Heart left ventricle (tissue), 16 donors: ENCODE data around the gene NKX6-1. TPM values are rescaled to one million over a fixed set of nuclear protein-coding genes. Genes with fewer than 3 reads are reported as not detected.

Experiments used
- ATAC-seq, 4 donors: fragments of 200-7000 bp; cut with Tn5 transposase; one replicate each; pipeline ENCODE4 v1.9.1; 2020 to 2022; ENCODE audit warnings: moderate library complexity in 4 of 4, mild to moderate bottlenecking in 3 of 4, moderate number of reproducible peaks in 1 of 4
- DNase-seq, 5 donors: peaks; one replicate each; pipeline ENCODE4 v3.0.0-alpha.2; 2020
- H3K27ac ChIP-seq, 12 donors: fragments of 200-600 bp; sonication (generic) in 4 of 12; one replicate each; pipeline versions ENCODE4 v1.5.0 to v1.8.0; 2016 to 2022; ENCODE audit warnings: mild to moderate bottlenecking in 2 of 12
- H3K27me3 ChIP-seq, 9 donors: fragments of 200-600 bp; sonication (generic) in 2 of 9; one replicate each; pipeline versions ENCODE4 v1.5.1 to v1.8.0; 2016 to 2022; ENCODE audit warnings: mild to moderate bottlenecking in 3 of 9
- H3K36me3 ChIP-seq, 9 donors: fragments of 200-600 bp; sonication (generic) in 2 of 9; one replicate each; pipeline versions ENCODE4 v1.5.0 to v1.8.0; 2018 to 2022; ENCODE audit warnings: mild to moderate bottlenecking in 2 of 9
- H3K4me1 ChIP-seq, 12 donors: fragments of 200-600 bp; sonication (generic) in 4 of 12; one replicate each; pipeline versions ENCODE4 v1.5.0 to v1.8.0; 2016 to 2022; ENCODE audit warnings: mild to moderate bottlenecking in 3 of 12
- H3K4me3 ChIP-seq, 12 donors: fragments of 200-600 bp; sonication (generic) in 4 of 12; one replicate each; pipeline versions ENCODE4 v1.5.0 to v1.8.0; 2017 to 2022; ENCODE audit warnings: mild to moderate bottlenecking in 9 of 12, moderate library complexity in 4 of 12
- H3K9me3 ChIP-seq, 12 donors: fragments of 200-600 bp; sonication (generic) in 4 of 12; one replicate each; pipeline versions ENCODE4 v1.5.0 to v1.8.0; 2016 to 2022; ENCODE audit warnings: mild to moderate bottlenecking in 1 of 12
- CTCF ChIP-seq, 12 donors: fragments of 200-600 bp; sonication (generic) in 4 of 12; IDR thresholded peaks; one replicate each; pipeline versions ENCODE4 v1.5.0 to v1.8.0; 2018 to 2022; ENCODE audit warnings: antibody characterized with exemption in 12 of 12, mild to moderate bottlenecking in 5 of 12
- POLR2A ChIP-seq, 2 donors: fragments of 450-650 bp; IDR thresholded peaks; one replicate each; pipeline ENCODE4 v1.6.1; 2017; ENCODE audit warnings: antibody characterized with exemption in 2 of 2, mild to moderate bottlenecking in 2 of 2, moderate library complexity in 2 of 2
- WGBS, 4 donors: extraction: QIAGEN DNeasy Blood & Tissue Kit in 2 of 4; methylation state at CpG; one replicate each; pipeline versions ENCODE4 v1.1.5 to v1.1.7; 2013 to 2018; 5-methylcytosine and 5-hydroxymethylcytosine counted together
- intact Hi-C, 10 donors: fragments of 100-400 bp; cut with DNase I; formaldehyde crosslinking; loops; one replicate each; pipeline versions ENCODE4 v1.11.1 to v1.14.2; 2022
- polyA plus RNA-seq, 2 donors: library from polyadenylated mRNA; stranded (reverse); fragments of 200-250 nt; gene quantifications; one replicate each; pipeline ENCODE4 v1.2.3, GENCODE V29; 2013
- total RNA-seq, 9 donors: library from RNA; depleted of rRNA in 2 of 9; stranded (reverse); fragments of >200 nt in 2 of 9; fragmentation: NEBNext Ultra II Directional in 3 of 9; extraction: Animal tissue kit (Norgen Biotek cat#: 25700) in 3 of 9; gene quantifications; one replicate each; pipeline versions ENCODE4 v1.1.0 to v1.2.4, GENCODE V29; 2016 to 2023
- donor health status: ischemic (EF 13 %, LVEDD 7.1; RV severe dilation, severe dysfunction).
- donor health status: healthy with polysubstance abuse.
- donor health status: DM: no; HTN: yes; CAD: no.
- donor health status: DM: no; HTN: no; CAD: no.
- donor health status: ischemic (EF 25% LVEDD 6.9; RV normal size, moderate dysfunction).
- donor health status: ischemic (EF 25% LVEDD 5.7; RV mildly dilated, moderate dysfunction).
- donor health status: healthy.
- donor health status: DM: yes; HTN: yes; CAD: no.
- donor health status: ischemic (EF 35%, LVEDD 5.7; RV mildly dilated, moderate dysfunction).
- donor health status: nonischemic (EF 11% LVEDD 7.7; RV severe dilation, severe dysfunction).
- donor health status: DM: yes; HTN: yes; CAD: no.
- donor health status: PGD.
- donor health status: ischemic (EF 29% LVEDD 5.4; RV normal size, mild dysfunction).
- donor health status: nonischemic (EF 23%, LVEDD 6.1; RV moderate dilation, normal function).

NKX6-1 gene
- total and polyA plus RNA-seq, 11 donors, result 0.32 TPM; not detected in 10

- Histone ChIP-seq H3K36me3 (no peaks in the 10 kb centered on the region), H3K27me3 (peaks cover 7 to 89% (median 65%) of the 10 kb centered on the region in 9 donors), H3K4me1 (no peaks in the 10 kb centered on the region)
Observed at GRCh38 chr4:84507941-84508340, 8.8 kb upstream of the NKX6-1 start.

GRCh38 chr4:84504821-84505220 is 5.7 kb upstream of the NKX6-1 start:
- DNase-seq (no peak), ATAC-seq (no peak)
- Histone ChIP-seq H3K36me3 (no peaks in the 10 kb centered on the region), H3K27ac (no peak overlapping the region), H3K4me3 (no peak overlapping the region), H3K9me3 (no peaks in the 10 kb centered on the region), H3K4me1 (peaks cover 0 to 4% (median 0%) of the 10 kb centered on the region in 12 donors), H3K27me3 (peaks cover 37 to 100% (median 86%) of the 10 kb centered on the region in 9 donors)
- intact Hi-C loops, result loop anchor here (5.0 to 10.0 kb wide), 6 partner anchors 730 to 1000 kb away; no protein-coding TSS in a partner anchor
- no peak for TF ChIP-seq POLR2A (IDR thresholded peaks at IDR 0.05)
- TF ChIP-seq CTCF (IDR thresholded peaks at IDR 0.05), result no peak
- 87 to 93% (median 91%) methylated on average over 2 of the region's 2 CpGs for WGBS, 4 donors

More at GRCh38 chr4:84507941-84508340, 8.8 kb upstream of the NKX6-1 start:
- Histone ChIP-seq H3K27ac (no peak overlapping the region), H3K4me3 (no peak overlapping the region), H3K9me3 (no peaks in the 10 kb centered on the region)
- TF ChIP-seq CTCF (IDR thresholded peaks at IDR 0.05), result no peak
- no peak for TF ChIP-seq POLR2A (IDR thresholded peaks at IDR 0.05)
- no peak for DNase-seq
- WGBS, 4 donors, result 62 to 73% (median 69%) methylated on average over 5 of the region's 5 CpGs
- intact Hi-C loops, result loop anchor here in 6 of 10 donors (10.0 kb wide), 3 partner anchors 733 to 1003 kb away; no protein-coding TSS in a partner anchor
- no peak for ATAC-seq

- 7 to 9% (median 8%) methylated on average over 19 of the region's 19 CpGs for WGBS, 4 donors
- ATAC-seq (peak; percentile 61 to 79 (median 78)), DNase-seq (no peak)
- no peaks in the 10 kb centered on the region for H3K36me3 ChIP-seq
- no peak overlapping the region for H3K27ac ChIP-seq
- TF ChIP-seq CTCF (IDR thresholded peaks at IDR 0.05), result peak; percentile 36 to 70 (median 54)
- TF ChIP-seq POLR2A (IDR thresholded peaks at IDR 0.05), result no peak
- H3K4me3 ChIP-seq, result no peak overlapping the region
- intact Hi-C loops, result loop anchor here (2.0 to 10.0 kb wide), 7 partner anchors 729 to 999 kb away; no protein-coding TSS in a partner anchor
- no peaks in the 10 kb centered on the region for H3K9me3 ChIP-seq
- H3K27me3 ChIP-seq, result peaks cover 48 to 100% (median 91%) of the 10 kb centered on the region in 9 donors
- H3K4me1 ChIP-seq, result peaks cover 0 to 14% (median 8%) of the 10 kb centered on the region in 12 donors
Observed at GRCh38 chr4:84503495-84504437, 4.7 kb upstream of the NKX6-1 start.

GRCh38 chr4:84502955-84503373 is 3.9 kb upstream of the NKX6-1 start:
- Histone ChIP-seq H3K4me1 (peaks cover 0 to 22% (median 16%) of the 10 kb centered on the region in 12 donors), H3K4me3 (no peak overlapping the region), H3K9me3 (no peaks in the 10 kb centered on the region), H3K27me3 (peaks cover 56 to 100% (median 91%) of the 10 kb centered on the region in 9 donors), H3K27ac (no peak overlapping the region), H3K36me3 (no peaks in the 10 kb centered on the region)
- intact Hi-C loops, result loop anchor here (2.0 to 10.0 kb wide), 7 partner anchors 728 to 998 kb away; no protein-coding TSS in a partner anchor
- ATAC-seq (no peak), DNase-seq (no peak)
- TF ChIP-seq POLR2A (IDR thresholded peaks at IDR 0.05) (no peak), CTCF (IDR thresholded peaks at IDR 0.05) (no peak)
- 7 to 11% (median 9%) methylated on average over 18 of the region's 18 CpGs for WGBS, 4 donors
